ENCODE results near the gene SEMA6C.

DNA sequence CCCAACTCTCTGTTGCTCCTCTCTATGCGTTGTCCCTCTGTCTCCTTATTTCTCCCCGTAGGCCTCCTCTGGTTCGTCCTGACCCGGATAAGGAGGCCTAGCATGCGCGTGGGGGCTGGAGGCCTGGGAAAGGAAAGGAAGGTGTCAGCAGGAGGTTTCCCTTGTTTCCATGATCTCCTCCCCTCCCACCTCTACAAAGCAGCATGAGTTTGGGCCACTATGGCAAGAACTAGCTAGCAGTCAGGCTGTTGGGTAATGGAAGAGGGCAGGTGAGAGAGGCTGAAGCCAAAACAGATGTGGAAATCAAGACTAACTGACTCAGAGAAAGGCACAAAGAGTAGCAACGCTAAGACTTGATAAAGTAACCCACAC, 687 bp upstream of the SEMA6C start:
- no peak for TF ChIP-seq POLR2A (IDR thresholded peaks at IDR 0.05)
- no peak for TF ChIP-seq CTCF (IDR thresholded peaks at IDR 0.05)

All from esophagus squamous epithelium (tissue), 4 donors.